ENCODE measurements around the gene KRTAP1-3.
"Not testable (repeated sequence)": the region's sequence is repeated elsewhere in the genome, so short reads cannot be mapped to it uniquely, and the experiment has no call there.

The KRTAP1-3 gene

GRCh38 chr17:41054025-41054424 is 19.4 kb upstream of the KRTAP1-3 start:
- DNase-seq, result no peak

GRCh38 chr17:41052566-41052965 is 17.9 kb upstream of the KRTAP1-3 start:
- no peak for DNase-seq

- DNase-seq, result no peak
These were observed 14.4 kb upstream of the KRTAP1-3 start for GRCh38 chr17:41049110-41049509.

- DNase-seq, result no peak
These were observed 13.8 kb upstream of the KRTAP1-3 start for GRCh38 chr17:41048441-41048840.

- not testable (repeated sequence) for DNase-seq
These were observed 12.2 kb upstream of the KRTAP1-3 start, which contains the start of gene KRTAP2-1 for GRCh38 chr17:41046735-41047465. KRTAP2-1 (minus strand) TSS chr17:41047316; CDS start chr17:41047267, 49 bp downstream.

GRCh38 chr17:41042953-41043352 is 8.3 kb upstream of the KRTAP1-3 start:
- no peak for DNase-seq

GRCh38 chr17:41040783-41041571 is 6.3 kb upstream of the KRTAP1-3 start, which contains the start of gene KRTAP1-1:
KRTAP1-1 (minus strand) TSS chr17:41041450; CDS start chr17:41041397, 53 bp downstream.
- not testable (repeated sequence) for DNase-seq

- no peak for DNase-seq
These were observed 3.2 kb upstream of the KRTAP1-3 start for GRCh38 chr17:41037853-41038350.

- DNase-seq, result no peak
These were observed 4.9 kb downstream of the KRTAP1-3 start, which contains the start of gene KRTAP1-4 for GRCh38 chr17:41029633-41030245. KRTAP1-4 (minus strand) TSS chr17:41030195; CDS start chr17:41030078, 117 bp downstream.

- DNase-seq, result no peak
These were observed 7.8 kb downstream of the KRTAP1-3 start, which contains the start of gene KRTAP1-5 for GRCh38 chr17:41026715-41027471. KRTAP1-5 (minus strand) TSS chr17:41027208; CDS start chr17:41027155, 53 bp downstream.

GRCh38 chr17:41024697-41025096 is 10.0 kb downstream of the KRTAP1-3 start:
- DNase-seq, result no peak

- DNase-seq, result no peak
These were observed 14.3 kb downstream of the KRTAP1-3 start for GRCh38 chr17:41020336-41020735.

- no peak for DNase-seq
These were observed 15.3 kb downstream of the KRTAP1-3 start for GRCh38 chr17:41019415-41019814.

GRCh38 chr17:41018541-41018940 is 16.1 kb downstream of the KRTAP1-3 start:
- no peak for DNase-seq

- no peak for DNase-seq
These were observed 18.0 kb downstream of the KRTAP1-3 start for GRCh38 chr17:41016578-41017215.

- DNase-seq, result no peak
These were observed 19.2 kb downstream of the KRTAP1-3 start for GRCh38 chr17:41015454-41015853.

GRCh38 chr17:41013606-41014005 is 21.1 kb downstream of the KRTAP1-3 start:
- DNase-seq, result peak; percentile 14

GRCh38 chr17:41013181-41013580 is 21.5 kb downstream of the KRTAP1-3 start:
- DNase-seq, result no peak

GRCh38 chr17:41012326-41013120 is 22.2 kb downstream of the KRTAP1-3 start:
- no peak for DNase-seq

GRCh38 chr17:41010441-41010840 is 24.2 kb downstream of the KRTAP1-3 start:
- no peak for DNase-seq

- DNase-seq, result no peak
These were observed 24.7 kb downstream of the KRTAP1-3 start for GRCh38 chr17:41009936-41010335.
